GM23338 (cell line): ENCODE measurements around the gene SIMC1. TPM values are rescaled to one million over a fixed set of nuclear protein-coding genes. Genes with fewer than 3 reads are reported as not detected.

Experiments
- ATAC-seq: fragments of 200-7000 bp; cut with Tn5 transposase; 3 replicates; pipeline ENCODE4 v1.9.1; 2020
- DNase-seq: peaks from one replicate; pipeline ENCODE4 v3.0.0-alpha.2; 2015; ENCODE audit warnings: low spot score
- H2AFZ ChIP-seq: fragments of 200-600 bp; sonication (generic); 2 replicates; pipeline ENCODE4 v1.8.0; 2016; ENCODE audit warnings: antibody characterized with exemption, mild to moderate bottlenecking, moderate library complexity
- H3F3A ChIP-seq: fragments of 200-600 bp; sonication (generic); replicated peaks from 2 replicates; pipeline ENCODE4 v1.8.0; 2017; ENCODE audit warnings: antibody characterized with exemption, mixed run types, low read depth
- H3K27ac ChIP-seq: fragments of 200-600 bp; sonication (generic); 2 replicates; pipeline ENCODE4 v1.6.1; 2016; ENCODE audit warnings: low read depth
- H3K27me3 ChIP-seq: fragments of 200-600 bp; sonication (generic); 2 replicates; pipeline ENCODE4 v1.8.0; 2016; ENCODE audit warnings: mild to moderate bottlenecking, mixed run types, moderate library complexity; ENCODE audit not compliant: insufficient read depth
- H3K36me3 ChIP-seq: fragments of 200-600 bp; sonication (generic); 2 replicates; pipeline ENCODE4 v1.8.0; 2016; ENCODE audit warnings: mild to moderate bottlenecking; ENCODE audit not compliant: insufficient read depth
- H3K4me1 ChIP-seq: fragments of 200-600 bp; sonication (generic); 2 replicates; pipeline ENCODE4 v1.8.0; 2016; ENCODE audit warnings: mild to moderate bottlenecking, moderate library complexity; ENCODE audit not compliant: insufficient read depth
- H3K4me2 ChIP-seq: fragments of 200-600 bp; sonication (generic); 2 replicates; pipeline ENCODE4 v1.7.1; 2017; ENCODE audit warnings: mixed run types
- H3K4me3 ChIP-seq: fragments of 200-600 bp; sonication (generic); 2 replicates; pipeline ENCODE4 v1.6.1; 2016; ENCODE audit warnings: mixed run types
- H3K79me2 ChIP-seq: fragments of 200-600 bp; sonication (generic); replicated peaks from 2 replicates; pipeline ENCODE4 v1.8.0; 2017; ENCODE audit warnings: mild to moderate bottlenecking; ENCODE audit not compliant: insufficient read depth
- H3K9me2 ChIP-seq: fragments of 200-600 bp; sonication (generic); 2 replicates; pipeline ENCODE4 v1.8.0; 2017; ENCODE audit not compliant: insufficient read depth
- H4K20me1 ChIP-seq: fragments of 200-600 bp; sonication (generic); replicated peaks from 2 replicates; pipeline ENCODE4 v1.8.0; 2017; ENCODE audit warnings: mild to moderate bottlenecking; ENCODE audit not compliant: insufficient read depth
- H3K27ac Mint-ChIP-seq: 2 replicates; pipeline ENCODE4 v1.8.0; 2020; ENCODE audit warnings: inconsistent platforms, mild to moderate bottlenecking, moderate library complexity, mixed read lengths
- H3K27me3 Mint-ChIP-seq: 3 replicates; pipeline ENCODE4 v1.8.0; 2022; ENCODE audit warnings: low read depth, mild to moderate bottlenecking, moderate library complexity, mixed read lengths, inconsistent platforms; ENCODE audit not compliant: insufficient read depth, poor library complexity
- H3K36me3 Mint-ChIP-seq: 3 replicates; pipeline ENCODE4 v1.8.0; 2021; ENCODE audit warnings: low read depth, mild to moderate bottlenecking, inconsistent platforms, moderate library complexity, mixed read lengths
- H3K4me1 Mint-ChIP-seq: 3 replicates; pipeline ENCODE4 v1.8.0; 2020; ENCODE audit warnings: mild to moderate bottlenecking, inconsistent platforms, mixed read lengths
- H3K4me3 Mint-ChIP-seq: 3 replicates; pipeline ENCODE4 v1.8.0; 2021; ENCODE audit warnings: moderate library complexity, mild to moderate bottlenecking, inconsistent platforms, mixed read lengths
- H3K9me3 Mint-ChIP-seq: 3 replicates; pipeline ENCODE4 v1.8.0; 2020; ENCODE audit warnings: moderate library complexity, mild to moderate bottlenecking, inconsistent platforms, mixed read lengths
- CREB1 ChIP-seq: fragments of 250-450 bp; sonication (Bioruptor Pico); IDR thresholded peaks from 2 replicates; pipeline ENCODE4 v1.5.0; 2020; ENCODE audit warnings: low read depth, mild to moderate bottlenecking, moderate library complexity
- POLR2AphosphoS5 ChIP-seq: IDR thresholded peaks from 2 replicates; pipeline ENCODE4 v1.6.1; 2016; ENCODE audit warnings: antibody characterized with exemption, low read depth
- ZNF114 ChIP-seq: fragments of 250-450 bp; sonication (Bioruptor Pico); IDR thresholded peaks from 2 replicates; pipeline ENCODE4 v1.5.0; 2020; ENCODE audit warnings: mild to moderate bottlenecking, moderate library complexity
- polyA plus RNA-seq: library from polyadenylated mRNA; unstranded; fragments of >200 nt; fragmentation: Nextera tagmentation; extraction: Ambion mirVana; gene quantifications from 2 replicates; pipeline ENCODE4 v1.2.1, GENCODE V29; 2016
- total RNA-seq: library from RNA; depleted of rRNA; stranded (reverse); fragments of >200 nt; shearing (Covaris generic); gene quantifications from 2 replicates; pipeline ENCODE4 v1.2.3, GENCODE V29; 2014
- TF ChIP-seq, protein P1 (sequence below): fragments of 250-450 bp; sonication (Bioruptor Pico); IDR thresholded peaks from 2 replicates; pipeline ENCODE4 v1.5.0; 2020; ENCODE audit warnings: mild to moderate bottlenecking, moderate library complexity
- TF ChIP-seq, protein P2 (sequence below), 2 experiments: fragments of 200-600 bp in 1 of 2; sonication (generic) in 1 of 2; conservative IDR thresholded peaks; 2 replicates each; pipeline versions ENCODE4 v1.5.1 to v1.6.1; 2016 to 2017; ENCODE audit warnings: antibody characterized with exemption in 2 of 2, low read depth in 2 of 2, mild to moderate bottlenecking in 2 of 2, moderate library complexity in 1 of 2

The SIMC1 gene
- total and polyA plus RNA-seq, 2 experiments from 2014 or later, result 9.4 to 14.6 TPM

DNA sequence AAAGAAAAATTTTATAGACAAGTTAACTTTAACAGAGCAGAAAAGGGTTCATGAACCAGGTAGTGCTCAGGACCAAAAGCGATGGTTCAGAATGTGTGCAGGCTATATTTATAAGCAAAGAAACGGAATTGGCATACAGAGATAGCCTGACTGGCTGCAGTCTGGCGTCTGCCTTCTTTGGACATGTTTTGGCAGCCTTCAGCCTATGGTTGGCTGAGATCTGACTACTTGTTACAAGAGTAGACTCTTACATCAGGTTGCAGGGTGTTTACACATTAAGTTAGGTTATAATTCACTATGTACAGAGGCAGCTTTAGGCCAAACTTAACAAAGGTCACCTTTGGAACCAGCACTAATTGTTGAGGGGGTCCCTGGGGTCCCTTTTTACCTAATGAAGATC, 143.2 kb downstream of the SIMC1 start:
- Mint-ChIP-seq H3K36me3 (peaks cover 62% of the 10 kb centered on the region), H3K4me1 (peaks cover 3% of the 10 kb centered on the region), H3K4me3 (no peak overlapping the region), H3K9me3 (no peaks in the 10 kb centered on the region), H3K27ac (no peak overlapping the region), H3K27me3 (no peaks in the 10 kb centered on the region)
- no peaks in the 10 kb centered on the region for H3K4me1 ChIP-seq
- H3K4me2 ChIP-seq, result no peak overlapping the region
- no peak overlapping the region for H3K4me3 ChIP-seq
- H4K20me1 ChIP-seq, result peaks cover 13% of the 10 kb centered on the region
- H3K27ac ChIP-seq, result no peak overlapping the region
- ATAC-seq, result no peak
- H3K9me2 ChIP-seq, result no peaks in the 10 kb centered on the region
- H2AFZ ChIP-seq, result no peak overlapping the region
- no peaks in the 10 kb centered on the region for H3K27me3 ChIP-seq
- H3K79me2 ChIP-seq, result peaks cover 14% of the 10 kb centered on the region
- peaks cover 27% of the 10 kb centered on the region for H3K36me3 ChIP-seq
- H3F3A ChIP-seq, result peaks cover 12% of the 10 kb centered on the region; the same call in 1 of the 2 replicates
- TF ChIP-seq, protein P1, sequence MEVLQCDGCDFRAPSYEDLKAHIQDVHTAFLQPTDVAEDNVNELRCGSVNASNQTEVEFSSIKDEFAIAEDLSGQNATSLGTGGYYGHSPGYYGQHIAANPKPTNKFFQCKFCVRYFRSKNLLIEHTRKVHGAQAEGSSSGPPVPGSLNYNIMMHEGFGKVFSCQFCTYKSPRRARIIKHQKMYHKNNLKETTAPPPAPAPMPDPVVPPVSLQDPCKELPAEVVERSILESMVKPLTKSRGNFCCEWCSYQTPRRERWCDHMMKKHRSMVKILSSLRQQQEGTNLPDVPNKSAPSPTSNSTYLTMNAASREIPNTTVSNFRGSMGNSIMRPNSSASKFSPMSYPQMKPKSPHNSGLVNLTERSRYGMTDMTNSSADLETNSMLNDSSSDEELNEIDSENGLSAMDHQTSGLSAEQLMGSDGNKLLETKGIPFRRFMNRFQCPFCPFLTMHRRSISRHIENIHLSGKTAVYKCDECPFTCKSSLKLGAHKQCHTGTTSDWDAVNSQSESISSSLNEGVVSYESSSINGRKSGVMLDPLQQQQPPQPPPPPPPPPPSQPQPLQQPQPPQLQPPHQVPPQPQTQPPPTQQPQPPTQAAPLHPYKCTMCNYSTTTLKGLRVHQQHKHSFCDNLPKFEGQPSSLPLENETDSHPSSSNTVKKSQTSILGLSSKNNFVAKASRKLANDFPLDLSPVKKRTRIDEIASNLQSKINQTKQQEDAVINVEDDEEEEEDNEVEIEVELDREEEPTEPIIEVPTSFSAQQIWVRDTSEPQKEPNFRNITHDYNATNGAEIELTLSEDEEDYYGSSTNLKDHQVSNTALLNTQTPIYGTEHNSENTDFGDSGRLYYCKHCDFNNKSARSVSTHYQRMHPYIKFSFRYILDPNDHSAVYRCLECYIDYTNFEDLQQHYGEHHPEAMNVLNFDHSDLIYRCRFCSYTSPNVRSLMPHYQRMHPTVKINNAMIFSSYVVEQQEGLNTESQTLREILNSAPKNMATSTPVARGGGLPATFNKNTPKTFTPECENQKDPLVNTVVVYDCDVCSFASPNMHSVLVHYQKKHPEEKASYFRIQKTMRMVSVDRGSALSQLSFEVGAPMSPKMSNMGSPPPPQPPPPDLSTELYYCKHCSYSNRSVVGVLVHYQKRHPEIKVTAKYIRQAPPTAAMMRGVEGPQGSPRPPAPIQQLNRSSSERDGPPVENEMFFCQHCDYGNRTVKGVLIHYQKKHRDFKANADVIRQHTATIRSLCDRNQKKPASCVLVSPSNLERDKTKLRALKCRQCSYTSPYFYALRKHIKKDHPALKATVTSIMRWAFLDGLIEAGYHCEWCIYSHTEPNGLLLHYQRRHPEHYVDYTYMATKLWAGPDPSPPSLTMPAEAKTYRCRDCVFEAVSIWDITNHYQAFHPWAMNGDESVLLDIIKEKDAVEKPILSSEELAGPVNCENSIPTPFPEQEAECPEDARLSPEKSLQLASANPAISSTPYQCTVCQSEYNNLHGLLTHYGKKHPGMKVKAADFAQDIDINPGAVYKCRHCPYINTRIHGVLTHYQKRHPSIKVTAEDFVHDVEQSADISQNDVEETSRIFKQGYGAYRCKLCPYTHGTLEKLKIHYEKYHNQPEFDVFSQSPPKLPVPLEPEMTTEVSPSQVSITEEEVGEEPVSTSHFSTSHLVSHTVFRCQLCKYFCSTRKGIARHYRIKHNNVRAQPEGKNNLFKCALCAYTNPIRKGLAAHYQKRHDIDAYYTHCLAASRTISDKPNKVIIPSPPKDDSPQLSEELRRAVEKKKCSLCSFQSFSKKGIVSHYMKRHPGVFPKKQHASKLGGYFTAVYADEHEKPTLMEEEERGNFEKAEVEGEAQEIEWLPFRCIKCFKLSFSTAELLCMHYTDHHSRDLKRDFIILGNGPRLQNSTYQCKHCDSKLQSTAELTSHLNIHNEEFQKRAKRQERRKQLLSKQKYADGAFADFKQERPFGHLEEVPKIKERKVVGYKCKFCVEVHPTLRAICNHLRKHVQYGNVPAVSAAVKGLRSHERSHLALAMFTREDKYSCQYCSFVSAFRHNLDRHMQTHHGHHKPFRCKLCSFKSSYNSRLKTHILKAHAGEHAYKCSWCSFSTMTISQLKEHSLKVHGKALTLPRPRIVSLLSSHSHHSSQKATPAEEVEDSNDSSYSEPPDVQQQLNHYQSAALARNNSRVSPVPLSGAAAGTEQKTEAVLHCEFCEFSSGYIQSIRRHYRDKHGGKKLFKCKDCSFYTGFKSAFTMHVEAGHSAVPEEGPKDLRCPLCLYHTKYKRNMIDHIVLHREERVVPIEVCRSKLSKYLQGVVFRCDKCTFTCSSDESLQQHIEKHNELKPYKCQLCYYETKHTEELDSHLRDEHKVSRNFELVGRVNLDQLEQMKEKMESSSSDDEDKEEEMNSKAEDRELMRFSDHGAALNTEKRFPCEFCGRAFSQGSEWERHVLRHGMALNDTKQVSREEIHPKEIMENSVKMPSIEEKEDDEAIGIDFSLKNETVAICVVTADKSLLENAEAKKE (CRISPR knock-in tag), result no peak
- TF ChIP-seq, protein P2, sequence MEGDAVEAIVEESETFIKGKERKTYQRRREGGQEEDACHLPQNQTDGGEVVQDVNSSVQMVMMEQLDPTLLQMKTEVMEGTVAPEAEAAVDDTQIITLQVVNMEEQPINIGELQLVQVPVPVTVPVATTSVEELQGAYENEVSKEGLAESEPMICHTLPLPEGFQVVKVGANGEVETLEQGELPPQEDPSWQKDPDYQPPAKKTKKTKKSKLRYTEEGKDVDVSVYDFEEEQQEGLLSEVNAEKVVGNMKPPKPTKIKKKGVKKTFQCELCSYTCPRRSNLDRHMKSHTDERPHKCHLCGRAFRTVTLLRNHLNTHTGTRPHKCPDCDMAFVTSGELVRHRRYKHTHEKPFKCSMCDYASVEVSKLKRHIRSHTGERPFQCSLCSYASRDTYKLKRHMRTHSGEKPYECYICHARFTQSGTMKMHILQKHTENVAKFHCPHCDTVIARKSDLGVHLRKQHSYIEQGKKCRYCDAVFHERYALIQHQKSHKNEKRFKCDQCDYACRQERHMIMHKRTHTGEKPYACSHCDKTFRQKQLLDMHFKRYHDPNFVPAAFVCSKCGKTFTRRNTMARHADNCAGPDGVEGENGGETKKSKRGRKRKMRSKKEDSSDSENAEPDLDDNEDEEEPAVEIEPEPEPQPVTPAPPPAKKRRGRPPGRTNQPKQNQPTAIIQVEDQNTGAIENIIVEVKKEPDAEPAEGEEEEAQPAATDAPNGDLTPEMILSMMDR (conservative IDR thresholded peaks at IDR 0.05; ENCODE audit: low read depth in 2 of 2), result no peak
- TF ChIP-seq CREB1 (CRISPR knock-in tag) (no peak), ZNF114 (no peak), POLR2AphosphoS5 (no peak)
- no peak for DNase-seq
